GM12801 (cell line): ENCODE results near the gene FAM131A.

Experiments
- CTCF ChIP-seq: IDR thresholded peaks from one replicate; pipeline ENCODE4 v1.5.1; 2011; ENCODE audit warnings: control low read depth; ENCODE audit not compliant: insufficient read length; ENCODE audit errors: extremely low read depth

The FAM131A gene

GRCh38 chr3:184337399-184337714 is at the start of gene FAM131A:
Gene FAM131A (plus strand): TSS chr3:184337600. CDS start chr3:184337631, 31 bp downstream.
- no peak for TF ChIP-seq CTCF

- no peak for TF ChIP-seq CTCF
Observed at GRCh38 chr3:184289426-184289938, 47.9 kb upstream of the FAM131A start.

GRCh38 chr3:184290331-184290730 is 47.1 kb upstream of the FAM131A start:
- TF ChIP-seq CTCF = no peak

- no peak for TF ChIP-seq CTCF
Observed at GRCh38 chr3:184291044-184291737, 46.2 kb upstream of the FAM131A start.

GRCh38 chr3:184291738-184292445 is 45.5 kb upstream of the FAM131A start:
- no peak for TF ChIP-seq CTCF

GRCh38 chr3:184295771-184296170 is 41.6 kb upstream of the FAM131A start:
- no peak for TF ChIP-seq CTCF

- no peak for TF ChIP-seq CTCF
Observed at GRCh38 chr3:184296616-184297015, 40.8 kb upstream of the FAM131A start.
